Panc1 (cell line): Measurements from ENCODE around the gene CABCOCO1. TPM values are rescaled to one million over a fixed set of nuclear protein-coding genes. Genes with fewer than 3 reads are reported as not detected.

Experiments
- ATAC-seq: fragments of 200-7000 bp; cut with Tn5 transposase; 2 replicates; pipeline ENCODE4 v1.9.1; 2020; ENCODE audit warnings: mild to moderate bottlenecking, moderate library complexity
- BruUV-seq: library from RNA; stranded (reverse); fragments of 400-500 nt; replicated peaks from 2 replicates; lab custom pipeline; 2021; lab: Mats Ljungman, UMichigan
- CTCF ChIA-PET: fragments of 300-600 bp; sonication (Branson Sonifier 250); formaldehyde crosslinking; loops from one replicate; lab custom pipeline; 2022; ENCODE audit warnings: antibody characterized with exemption; lab: Charles Lee
- POLR2A ChIA-PET: fragments of 300-600 bp; sonication (Branson Sonifier 250); formaldehyde crosslinking; loops from one replicate; lab custom pipeline; 2022; ENCODE audit warnings: antibody characterized with exemption; lab: Charles Lee
- DNase-seq: peaks from one replicate; pipeline ENCODE4 v3.0.0-alpha.2; 2010; ENCODE audit warnings: low read depth, low spot score
- H3K27ac ChIP-seq: 2 replicates; pipeline ENCODE4 v1.5.1; 2011; ENCODE audit warnings: mild to moderate bottlenecking, low read length, inconsistent platforms
- H3K27me3 ChIP-seq: fragments of 200-500 bp; sonication (Bioruptor generic); 2 replicates; pipeline ENCODE4 v1.6.0; 2014; ENCODE audit warnings: low read length, inconsistent platforms; ENCODE audit not compliant: control insufficient read depth, insufficient read depth
- H3K36me3 ChIP-seq: fragments of 200-500 bp; sonication (Bioruptor generic); 2 replicates; pipeline ENCODE4 v1.5.1; 2014; ENCODE audit warnings: inconsistent platforms, mild to moderate bottlenecking, low read length, moderate library complexity; ENCODE audit not compliant: control insufficient read depth, insufficient read depth
- H3K4me1 ChIP-seq: 2 replicates; pipeline ENCODE4 v1.5.1; 2011; ENCODE audit warnings: inconsistent platforms, mild to moderate bottlenecking, low read length, moderate library complexity; ENCODE audit not compliant: control insufficient read depth, insufficient read depth
- H3K4me3 ChIP-seq, 2 experiments: 2 replicates each; pipeline ENCODE4 v1.5.1; 2011 to 2012; ENCODE audit warnings: low read depth in 2 of 2, low read length in 2 of 2, mild to moderate bottlenecking in 2 of 2, inconsistent platforms in 1 of 2, moderate library complexity in 1 of 2
- H3K9me3 ChIP-seq: fragments of 200-500 bp; sonication (Bioruptor generic); 2 replicates; pipeline ENCODE4 v1.5.1; 2014; ENCODE audit warnings: low read depth, mild to moderate bottlenecking, inconsistent platforms, low read length, moderate library complexity; ENCODE audit not compliant: control insufficient read depth, insufficient read depth
- CTCF ChIP-seq: fragments of 450-650 bp; IDR thresholded peaks from 2 replicates; pipeline ENCODE4 v1.5.1; 2017; ENCODE audit warnings: mild to moderate bottlenecking
- POLR2AphosphoS5 ChIP-seq: IDR thresholded peaks from 2 replicates; pipeline ENCODE4 v1.6.1; 2012; ENCODE audit warnings: mild to moderate bottlenecking, low read depth, low read length, moderate library complexity
- REST ChIP-seq, 2 experiments: IDR thresholded peaks; 2 replicates each; pipeline ENCODE4 v1.6.1; 2011 to 2012; ENCODE audit warnings: low read depth in 2 of 2, control low read depth in 1 of 2, low read length in 1 of 2, mild to moderate bottlenecking in 1 of 2, moderate library complexity in 1 of 2; ENCODE audit not compliant: insufficient read depth in 1 of 2
- SIN3A ChIP-seq: IDR thresholded peaks from 2 replicates; pipeline ENCODE4 v1.6.1; 2012; ENCODE audit warnings: low read depth, mild to moderate bottlenecking, low read length, moderate library complexity, borderline replicate concordance; ENCODE audit not compliant: insufficient read depth
- TCF7L2 ChIP-seq: IDR thresholded peaks from 2 replicates; pipeline ENCODE4 v1.6.1; 2011; ENCODE audit warnings: mild to moderate bottlenecking, low read depth, low read length, inconsistent platforms
- in situ Hi-C: cut with HindIII; loops from 2 replicates; pipeline ENCODE4 v1.10.0; 2016; ENCODE audit warnings: low sequenced_read_pairs, low pct_unique_long_range_greater_than_20kb
- intact Hi-C: fragments of 100-400 bp; cut with micrococcal nuclease; formaldehyde crosslinking; loops from one replicate; pipeline ENCODE4 v1.10.0; 2022; ENCODE audit not compliant: unreplicated experiment
- total RNA-seq: library from RNA; stranded (reverse); gene quantifications from one replicate; pipeline ENCODE4 v1.2.1, GENCODE V29; 2021; ENCODE audit not compliant: unreplicated experiment

The CABCOCO1 gene
- total RNA-seq, 1 experiment from 2014 or later = 4.0 TPM

GRCh38 chr10:61758433-61758832 lies 95.7 kb downstream of the CABCOCO1 start:
- DNase-seq (no peak), ATAC-seq (no peak)
- Histone ChIP-seq H3K4me3 (no peak overlapping the region), H3K4me1 (peaks cover 54% of the 10 kb centered on the region), H3K36me3 (no peaks in the 10 kb centered on the region), H3K27ac (peak overlapping the region; percentile 94), H3K27me3 (no peaks in the 10 kb centered on the region), H3K9me3 (peaks cover 11% of the 10 kb centered on the region; the same call in 1 of the 2 replicates)
- in situ Hi-C loops = no loop called here
- TF ChIP-seq CTCF = no peak
- no peak for TF ChIP-seq POLR2AphosphoS5
- no peak for TF ChIP-seq REST (IDR thresholded peaks at IDR 0.05; ENCODE audit: insufficient read depth in 1 of 2, low read depth in 2 of 2, low read length in 1 of 2)
- no peak for TF ChIP-seq SIN3A
- TF ChIP-seq TCF7L2 = no peak
- BruUV-seq = no TSS peak
- POLR2A ChIA-PET = no interaction called here
- intact Hi-C loops = no loop called here
- CTCF ChIA-PET = no interaction called here

GRCh38 chr10:61759751-61760150 lies 97.0 kb downstream of the CABCOCO1 start:
- TF ChIP-seq POLR2AphosphoS5 (no peak), REST (IDR thresholded peaks at IDR 0.05; ENCODE audit: insufficient read depth in 1 of 2, low read depth in 2 of 2, low read length in 1 of 2) (no peak), CTCF (no peak), SIN3A (no peak), TCF7L2 (no peak)
- POLR2A ChIA-PET = no interaction called here
- in situ Hi-C loops = no loop called here
- H3K4me3 ChIP-seq = no peak overlapping the region
- no peaks in the 10 kb centered on the region for H3K36me3 ChIP-seq
- H3K27ac ChIP-seq = peak overlapping the region; percentile 94
- ATAC-seq (no peak), DNase-seq (no peak)
- no TSS peak for BruUV-seq
- CTCF ChIA-PET = no interaction called here
- H3K9me3 ChIP-seq = peaks cover 11% of the 10 kb centered on the region; the same call in 1 of the 2 replicates
- H3K27me3 ChIP-seq = no peaks in the 10 kb centered on the region
- intact Hi-C loops = loop anchor here (5.0 kb wide), 1 partner anchor 78 kb away; no protein-coding TSS in a partner anchor
- peaks cover 43% of the 10 kb centered on the region for H3K4me1 ChIP-seq
